ENCODE measurements around the gene CXXC4.

Gene CXXC4

GRCh38 chr4:104488151-104488550 is 6.5 kb downstream of the CXXC4 start:
- DNase-seq = no peak

- DNase-seq = no peak
Measured at GRCh38 chr4:104486716-104487504, 7.8 kb downstream of the CXXC4 start.

DNA sequence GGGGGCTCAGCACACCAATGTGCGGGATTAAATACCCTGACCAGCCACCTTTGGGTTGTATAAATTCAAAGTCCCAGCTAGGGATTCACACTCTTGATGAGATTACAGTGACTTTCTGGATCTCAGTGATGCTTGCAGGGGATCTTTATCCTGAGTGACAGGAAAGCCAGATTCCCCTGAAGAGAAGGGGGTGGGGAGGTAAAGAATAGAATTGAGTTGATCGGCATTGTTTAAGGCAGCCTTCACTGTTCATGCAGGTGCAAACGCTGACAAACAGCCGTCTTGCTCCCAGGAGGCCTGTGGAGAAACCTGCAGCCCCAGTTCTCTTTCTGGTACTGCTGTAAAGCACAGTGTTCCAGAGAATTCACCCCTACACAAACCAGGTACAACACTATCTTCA is 19.0 kb downstream of the CXXC4 start:
- no peak for DNase-seq

- no peak for DNase-seq
Measured at GRCh38 chr4:104472766-104473165, 21.9 kb downstream of the CXXC4 start.

DNA sequence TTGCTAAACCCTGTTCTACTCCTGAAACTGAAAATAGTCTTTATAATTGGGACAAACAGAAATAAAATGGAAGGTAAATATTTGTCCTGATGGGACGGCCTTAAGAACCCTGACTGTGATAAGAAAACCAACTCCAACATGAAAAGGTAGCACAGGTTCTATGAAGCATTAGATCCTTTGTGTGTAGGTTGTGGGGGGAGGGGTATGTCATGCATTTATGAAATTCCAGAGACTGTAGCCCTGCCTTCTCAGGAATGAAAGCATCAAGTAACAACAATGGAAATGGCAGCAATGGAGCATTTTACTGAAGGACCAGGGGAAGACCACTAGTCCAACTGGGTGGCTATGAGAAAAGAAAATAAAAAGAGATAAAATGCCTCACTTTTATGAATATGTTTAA is 23.9 kb downstream of the CXXC4 start:
- no peak for DNase-seq

- DNase-seq = no peak
Measured at GRCh38 chr4:104469794-104470193, 24.9 kb downstream of the CXXC4 start.

GRCh38 chr4:104465619-104466018 is 29.1 kb downstream of the CXXC4 start:
- no peak for DNase-seq

DNA sequence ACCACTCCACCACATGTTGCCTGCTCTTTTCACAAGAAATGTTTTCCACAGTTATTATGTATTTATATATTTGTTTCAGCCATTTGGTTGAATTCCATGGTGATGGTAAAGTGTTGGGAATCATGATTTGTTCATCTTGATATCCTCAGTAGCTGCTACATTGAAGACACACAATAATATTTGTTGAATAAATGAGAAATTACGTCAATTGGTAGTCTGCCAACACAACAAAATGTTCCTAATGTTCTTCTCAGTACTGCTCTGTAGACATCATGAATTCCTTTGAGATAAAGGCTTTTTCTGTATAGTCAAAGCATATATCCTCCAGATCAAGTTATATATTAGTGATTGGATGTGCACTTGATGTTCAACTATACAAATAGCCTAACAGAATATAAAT is 29.5 kb downstream of the CXXC4 start:
- no peak for DNase-seq

DNA sequence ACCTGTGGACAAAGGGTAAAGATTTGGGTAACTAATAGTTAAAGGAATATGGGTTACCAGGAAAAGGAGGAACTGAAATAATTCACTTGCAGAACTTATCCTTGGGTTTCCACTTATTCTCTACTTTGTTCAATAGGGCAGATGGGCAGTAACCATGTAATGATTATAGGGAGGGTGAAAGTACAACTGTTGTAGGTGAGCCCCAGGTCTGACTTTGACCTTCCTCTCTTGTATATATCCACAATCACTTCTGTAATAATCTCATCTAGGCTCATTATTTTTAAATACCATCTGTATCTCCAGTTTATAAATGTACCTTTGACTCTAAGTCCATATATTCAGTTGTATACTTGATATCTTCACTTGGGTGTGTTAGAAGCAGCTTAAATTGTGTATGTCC is 32.1 kb downstream of the CXXC4 start:
- DNase-seq = no peak

- no peak for DNase-seq
Measured at GRCh38 chr4:104457308-104457981, 37.2 kb downstream of the CXXC4 start.

- no peak for DNase-seq
Measured at GRCh38 chr4:104451573-104451972, 43.1 kb downstream of the CXXC4 start.

DNA sequence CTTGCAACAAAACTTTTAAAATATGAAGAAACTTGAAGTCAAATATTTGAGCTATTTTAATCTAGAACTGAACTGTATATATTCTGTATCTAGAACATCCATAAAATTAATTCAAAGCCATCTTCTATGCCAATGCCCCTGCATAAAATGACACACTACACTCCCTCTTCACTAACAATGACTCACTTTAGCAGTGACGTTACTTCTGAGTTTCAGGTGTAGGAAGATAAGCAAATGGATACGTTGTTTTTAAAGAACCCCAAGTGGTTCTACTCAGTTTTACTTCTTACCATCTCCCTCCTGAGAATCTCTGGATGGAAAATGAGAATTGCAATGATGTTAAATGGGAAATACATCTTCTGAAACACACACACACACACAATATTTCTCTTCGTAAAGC is 45.2 kb downstream of the CXXC4 start:
- no peak for DNase-seq

DNA sequence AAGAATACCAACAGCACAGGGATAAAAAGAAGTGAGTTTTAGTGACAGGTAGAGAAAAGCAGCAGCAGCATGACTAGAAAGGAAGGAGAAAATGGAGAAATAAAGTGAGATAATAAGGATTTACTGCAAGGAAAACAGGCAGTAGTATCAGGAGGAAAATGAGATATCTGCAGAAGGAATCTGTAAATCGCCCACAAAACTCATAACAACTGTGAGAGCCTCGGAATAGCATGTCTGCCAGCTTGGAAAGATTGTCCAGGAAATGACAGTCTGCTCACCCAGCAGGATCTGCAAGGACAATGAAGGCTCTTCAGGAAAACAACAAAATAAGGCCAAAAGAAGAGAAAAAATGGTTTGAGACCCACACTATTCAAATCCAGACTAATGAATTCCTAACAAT is 47.4 kb downstream of the CXXC4 start:
- DNase-seq = no peak

DNA sequence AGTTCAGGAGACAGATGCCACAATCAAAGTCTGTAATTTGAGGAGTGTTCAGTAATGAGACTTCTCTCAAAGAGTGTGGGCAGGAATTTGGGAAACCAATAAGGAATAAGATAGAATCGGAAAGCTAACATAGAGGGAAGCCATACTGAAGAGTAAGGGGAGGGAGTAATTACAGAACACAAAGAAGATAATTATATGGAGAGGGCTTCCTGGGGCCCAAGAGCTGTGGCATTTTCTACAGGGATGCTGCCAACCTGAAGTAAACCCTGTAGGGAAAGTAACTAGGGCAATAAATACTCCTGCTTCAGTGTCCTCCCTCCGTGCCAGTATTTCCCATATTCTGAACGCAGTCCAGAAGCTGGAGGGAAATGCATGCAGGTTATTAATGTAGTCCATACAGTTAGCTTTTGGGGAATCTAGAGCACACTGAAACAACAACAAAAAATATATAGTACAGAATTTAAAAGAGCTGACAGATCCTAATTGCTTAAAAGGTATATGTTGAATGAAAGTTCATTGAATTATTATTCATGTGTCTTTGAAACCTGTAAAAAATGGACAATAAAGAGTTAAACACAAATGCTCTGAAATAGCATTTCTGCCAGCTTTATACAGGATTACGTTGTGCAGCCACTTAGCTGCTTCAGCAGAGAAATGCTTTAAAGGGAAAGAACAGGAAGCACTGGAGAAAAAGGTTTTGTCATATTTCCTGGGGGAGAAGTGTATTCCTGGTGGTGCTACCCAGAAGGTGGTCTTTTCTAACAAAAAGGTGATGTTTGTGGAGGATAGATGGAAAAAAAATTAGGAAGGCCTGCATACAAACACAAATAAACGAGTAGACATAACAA is 48.0 kb downstream of the CXXC4 start:
- no peak for DNase-seq

DNA sequence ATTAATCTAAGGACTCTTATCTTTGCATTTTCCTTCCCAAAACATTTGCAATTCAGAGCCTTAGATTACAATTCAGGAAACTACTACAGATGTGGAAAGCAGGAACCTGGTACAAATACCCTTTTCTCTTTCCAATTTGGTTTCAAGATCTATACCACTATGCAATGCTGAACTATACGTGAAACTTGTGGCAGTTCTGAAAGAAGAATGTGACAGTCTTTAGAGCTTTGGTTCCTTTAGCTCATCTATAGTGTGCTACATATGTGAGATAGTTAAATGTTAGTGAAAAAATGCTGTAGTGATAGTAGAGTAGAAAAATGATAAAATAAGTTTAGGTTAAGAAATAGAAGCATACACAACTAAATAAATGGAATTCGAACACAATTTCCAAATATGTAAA is 50.0 kb downstream of the CXXC4 start:
- DNase-seq = no peak

GRCh38 chr4:104436542-104436941 is 58.2 kb downstream of the CXXC4 start:
- DNase-seq = no peak

DNA sequence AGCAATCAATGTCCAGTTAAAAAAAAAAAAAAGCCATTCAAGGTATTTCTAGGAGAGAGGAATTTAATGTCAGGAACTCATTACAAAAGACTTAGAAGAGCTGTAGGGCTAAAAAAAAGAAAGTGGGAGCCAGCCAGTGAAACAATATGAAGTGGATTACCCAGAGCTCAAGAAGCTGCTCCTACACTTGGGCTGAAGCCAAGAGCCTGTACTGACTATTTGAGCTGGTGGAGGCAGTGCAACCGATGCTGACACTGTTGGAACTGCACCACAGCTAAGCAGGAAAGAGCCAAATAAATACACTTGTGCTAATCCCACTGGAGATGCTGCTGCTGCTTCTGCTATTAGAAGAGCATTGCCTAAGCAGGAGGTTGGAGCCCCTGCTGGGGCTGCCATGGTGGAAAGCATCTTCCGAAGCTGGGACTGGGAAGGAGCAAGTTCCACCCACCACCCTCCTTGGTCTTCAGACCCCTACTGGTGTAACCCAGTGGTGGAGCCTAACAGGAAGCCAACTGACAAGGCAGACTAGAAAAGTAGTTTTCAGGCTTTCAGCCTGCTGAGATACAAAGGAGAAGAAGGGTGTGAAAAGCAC is 65.4 kb downstream of the CXXC4 start:
- no peak for DNase-seq

DNA sequence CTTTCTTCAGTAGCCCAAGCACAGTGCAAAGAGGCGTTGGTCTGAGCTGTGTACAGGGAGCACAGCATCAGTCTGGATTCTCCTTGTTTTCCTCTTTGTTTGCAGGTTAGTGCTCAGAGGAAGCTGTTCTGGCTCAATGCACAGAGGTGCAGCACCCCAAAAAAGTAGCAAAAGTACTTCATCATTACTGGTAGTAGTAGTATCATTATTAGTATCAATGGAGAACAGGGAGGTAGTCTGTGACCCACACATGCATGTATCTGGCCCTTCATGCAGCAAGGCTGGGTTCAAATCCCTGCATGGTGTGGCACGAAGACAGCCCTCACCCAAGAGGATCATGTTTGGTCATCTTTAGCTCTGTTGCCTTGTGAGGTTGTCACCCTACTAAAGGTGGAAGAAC is 68.7 kb downstream of the CXXC4 start:
- DNase-seq = no peak

GRCh38 chr4:104424989-104425388 is 69.7 kb downstream of the CXXC4 start:
- no peak for DNase-seq

DNA sequence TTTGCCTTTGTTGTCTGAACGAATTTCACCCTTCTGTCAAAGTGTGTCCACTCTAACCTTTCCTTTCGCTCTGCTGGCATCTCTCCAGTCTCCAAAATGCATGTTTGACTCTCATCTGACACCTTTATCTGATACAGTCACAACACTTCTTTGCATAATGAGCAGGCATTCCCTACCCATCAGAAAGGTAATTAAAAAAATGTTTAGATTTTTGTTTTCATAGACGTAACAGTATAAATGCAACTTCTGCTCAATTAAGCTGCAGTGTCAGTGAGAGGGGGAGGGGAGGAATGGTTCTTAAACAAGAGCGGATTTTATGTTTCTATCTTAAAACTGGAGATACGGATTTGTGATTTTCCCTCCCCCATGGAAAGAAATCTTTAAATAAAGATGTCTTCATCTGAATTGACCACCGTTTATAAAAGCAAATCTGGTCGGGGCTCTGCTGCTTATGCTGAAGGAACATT is 70.2 kb downstream of the CXXC4 start:
- DNase-seq = no peak

GRCh38 chr4:104421566-104421965 is 73.1 kb downstream of the CXXC4 start:
- DNase-seq = no peak

GRCh38 chr4:104420766-104421165 is 73.9 kb downstream of the CXXC4 start:
- DNase-seq = no peak

Data from inflammatory macrophage (primary cell).